HepG2 (cell line): Measurements from ENCODE around the gene SARNP. TPM values are rescaled to one million over a fixed set of nuclear protein-coding genes. Genes with fewer than 3 reads are reported as not detected.

Source experiments
- ARNTL ChIP-seq: sonication (generic); formaldehyde crosslinking; IDR thresholded peaks from 2 replicates; pipeline ENCODE4 v1.4.0; 2020; ENCODE audit warnings: mild to moderate bottlenecking, missing genetic modification reagents
- FOSL2 ChIP-seq: sonication (generic); formaldehyde crosslinking; IDR thresholded peaks from 2 replicates; pipeline ENCODE4 v1.4.0; 2020; ENCODE audit warnings: missing genetic modification reagents
- HDAC2 ChIP-seq: sonication (generic); formaldehyde crosslinking; IDR thresholded peaks from 2 replicates; pipeline ENCODE4 v1.4.0; 2020; ENCODE audit warnings: missing genetic modification reagents
- HNF1B ChIP-seq: sonication (generic); formaldehyde crosslinking; IDR thresholded peaks from 2 replicates; pipeline ENCODE4 v1.5.1; 2020; ENCODE audit warnings: mild to moderate bottlenecking, moderate library complexity, missing genetic modification reagents
- IRF2 ChIP-seq: IDR thresholded peaks from 2 replicates; pipeline ENCODE4 v1.6.1; 2018; ENCODE audit warnings: missing genetic modification reagents, missing compliant biosample characterization
- KMT2B ChIP-seq: IDR thresholded peaks from 2 replicates; pipeline ENCODE4 v1.6.1; 2016; ENCODE audit warnings: missing genetic modification reagents, missing compliant biosample characterization
- SIN3A ChIP-seq: IDR thresholded peaks from 2 replicates; pipeline ENCODE4 v1.6.1; 2011; ENCODE audit warnings: low read depth, mild to moderate bottlenecking, control low read depth, low read length, borderline replicate concordance
- SMAD9 ChIP-seq: sonication (generic); formaldehyde crosslinking; IDR thresholded peaks from 2 replicates; pipeline ENCODE4 v1.5.1; 2020; ENCODE audit warnings: mild to moderate bottlenecking, missing genetic modification reagents
- SRSF1 ChIP-seq: fragments of 200-400 bp; formaldehyde crosslinking; optimal IDR thresholded peaks from 2 replicates; pipeline ENCODE3; 2017; ENCODE audit warnings: mild to moderate bottlenecking, low read depth, low read length, moderate library complexity
- TFE3 ChIP-seq: IDR thresholded peaks from 2 replicates; pipeline ENCODE4 v1.6.1; 2016
- ZNF24 ChIP-seq: fragments of 450-650 bp; IDR thresholded peaks from 2 replicates; pipeline ENCODE4 v1.6.1; 2017; ENCODE audit warnings: antibody characterized with exemption, mild to moderate bottlenecking
- ZNF280B ChIP-seq: sonication (generic); formaldehyde crosslinking; IDR thresholded peaks from 2 replicates; pipeline ENCODE4 v1.5.0; 2020; ENCODE audit warnings: missing genetic modification reagents, mild to moderate bottlenecking, borderline replicate concordance
- polyA plus RNA-seq, 8 experiments: library from polyadenylated mRNA; depleted of rRNA in 3 of 8; stranded (reverse) in 7 of 8; unstranded in 1 of 8; fragments of >200 nt; fragmentation: Illumina TruSeq in 4 of 8; extraction: Trizol in 4 of 8; gene quantifications; 2 replicates each; pipeline versions ENCODE4 v1.2.1 to v1.2.3, GENCODE V29; 2011 to 2016; ENCODE audit warnings: low read depth in 4 of 8, missing spikeins in 1 of 8, mixed read lengths in 1 of 8; ENCODE audit not compliant: insufficient read depth in 1 of 8
- total RNA-seq, 5 experiments: library from RNA; depleted of rRNA; stranded (reverse); fragments of >200 nt; fragmentation: Illumina TruSeq; extraction: Trizol; gene quantifications; 2 replicates each; pipeline ENCODE4 v1.2.3, GENCODE V29; 2016; ENCODE audit warnings: low read depth in 1 of 5
- TF ChIP-seq, protein P1 (sequence below), 2 experiments: sonication (generic) in 1 of 2; formaldehyde crosslinking in 1 of 2; IDR thresholded peaks; 2 replicates each; pipeline versions ENCODE4 v1.5.1 to v1.6.1; 2011 to 2020; ENCODE audit warnings: borderline replicate concordance in 1 of 2, low read depth in 1 of 2, low read length in 1 of 2, mild to moderate bottlenecking in 1 of 2, missing genetic modification reagents in 1 of 2, moderate library complexity in 1 of 2
- TF ChIP-seq, protein P2 (sequence below): sonication (generic); formaldehyde crosslinking; IDR thresholded peaks from 2 replicates; pipeline ENCODE4 v1.8.0; 2022; ENCODE audit warnings: missing genetic modification reagents, mild to moderate bottlenecking, borderline replicate concordance
- TF ChIP-seq, protein P3 (sequence below): sonication (generic); formaldehyde crosslinking; IDR thresholded peaks from 2 replicates; pipeline ENCODE4 v1.4.0; 2020; ENCODE audit warnings: low read depth, mild to moderate bottlenecking, missing genetic modification reagents

Gene SARNP
- total and polyA plus RNA-seq, 2 of the 13 experiments (the other 11 are each of a cell fraction or from before 2014, with no cell fraction given) = 59.0 to 95.4 TPM

- TF ChIP-seq, protein P1, sequence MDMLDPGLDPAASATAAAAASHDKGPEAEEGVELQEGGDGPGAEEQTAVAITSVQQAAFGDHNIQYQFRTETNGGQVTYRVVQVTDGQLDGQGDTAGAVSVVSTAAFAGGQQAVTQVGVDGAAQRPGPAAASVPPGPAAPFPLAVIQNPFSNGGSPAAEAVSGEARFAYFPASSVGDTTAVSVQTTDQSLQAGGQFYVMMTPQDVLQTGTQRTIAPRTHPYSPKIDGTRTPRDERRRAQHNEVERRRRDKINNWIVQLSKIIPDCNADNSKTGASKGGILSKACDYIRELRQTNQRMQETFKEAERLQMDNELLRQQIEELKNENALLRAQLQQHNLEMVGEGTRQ (IDR thresholded peaks at IDR 0.05; ENCODE audit: low read depth, low read length) = peak; percentile 52; the same call in 1 of the 2 replicates
- TF ChIP-seq, protein P1 (CRISPR knock-in tag; IDR thresholded peaks at IDR 0.05; ENCODE audit: borderline replicate concordance) = peak; percentile 82; the same call in 1 of the 2 replicates
- TF ChIP-seq ARNTL (CRISPR knock-in tag) (peak; percentile 76), SMAD9 (CRISPR knock-in tag) (no peak), FOSL2 (CRISPR knock-in tag) (peak; percentile 90), IRF2 (0 out of 2 replicates have a peak, but pooled peaks have one; percentile 18), SIN3A (peak; percentile 33; the same call in 1 of the 2 replicates), HNF1B (CRISPR knock-in tag) (peak; percentile 38), ZNF280B (CRISPR knock-in tag) (peak; percentile 46; the same call in 1 of the 2 replicates), ZNF24 (no peak), HDAC2 (CRISPR knock-in tag) (peak; percentile 5; the same call in 1 of the 2 replicates), TFE3 (CRISPR knock-in tag) (peak; percentile 88), KMT2B (CRISPR knock-in tag) (peak; percentile 47; the same call in 1 of the 2 replicates), SRSF1 (peak; percentile 33)
- TF ChIP-seq, protein P2, sequence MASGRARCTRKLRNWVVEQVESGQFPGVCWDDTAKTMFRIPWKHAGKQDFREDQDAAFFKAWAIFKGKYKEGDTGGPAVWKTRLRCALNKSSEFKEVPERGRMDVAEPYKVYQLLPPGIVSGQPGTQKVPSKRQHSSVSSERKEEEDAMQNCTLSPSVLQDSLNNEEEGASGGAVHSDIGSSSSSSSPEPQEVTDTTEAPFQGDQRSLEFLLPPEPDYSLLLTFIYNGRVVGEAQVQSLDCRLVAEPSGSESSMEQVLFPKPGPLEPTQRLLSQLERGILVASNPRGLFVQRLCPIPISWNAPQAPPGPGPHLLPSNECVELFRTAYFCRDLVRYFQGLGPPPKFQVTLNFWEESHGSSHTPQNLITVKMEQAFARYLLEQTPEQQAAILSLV = peak; percentile 62; the same call in 1 of the 2 replicates
- TF ChIP-seq, protein P3, sequence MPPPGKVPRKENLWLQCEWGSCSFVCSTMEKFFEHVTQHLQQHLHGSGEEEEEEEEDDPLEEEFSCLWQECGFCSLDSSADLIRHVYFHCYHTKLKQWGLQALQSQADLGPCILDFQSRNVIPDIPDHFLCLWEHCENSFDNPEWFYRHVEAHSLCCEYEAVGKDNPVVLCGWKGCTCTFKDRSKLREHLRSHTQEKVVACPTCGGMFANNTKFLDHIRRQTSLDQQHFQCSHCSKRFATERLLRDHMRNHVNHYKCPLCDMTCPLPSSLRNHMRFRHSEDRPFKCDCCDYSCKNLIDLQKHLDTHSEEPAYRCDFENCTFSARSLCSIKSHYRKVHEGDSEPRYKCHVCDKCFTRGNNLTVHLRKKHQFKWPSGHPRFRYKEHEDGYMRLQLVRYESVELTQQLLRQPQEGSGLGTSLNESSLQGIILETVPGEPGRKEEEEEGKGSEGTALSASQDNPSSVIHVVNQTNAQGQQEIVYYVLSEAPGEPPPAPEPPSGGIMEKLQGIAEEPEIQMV = peak; percentile 61; the same call in 1 of the 2 replicates
Observed at GRCh38 chr12:55728939-55729818, 88.3 kb downstream of the SARNP start, which contains the start of gene CD63 (continued).
